Activated CD8-positive, alpha-beta memory T cell treated with anti-CD3 and anti-CD28 coated beads, Interleukin-2, amount 10 ng/mL, durations not matched to agents 7 days and 5 days (primary cell): ENCODE results near the gene RBKS. TPM values are rescaled to one million over a fixed set of nuclear protein-coding genes. Genes with fewer than 3 reads are reported as not detected.

Experiments
- ATAC-seq: fragments of 150-1000 bp; cut with Tn5 transposase; one replicate; pipeline ENCODE4 v1.10.0; 2021; ENCODE audit warnings: moderate library complexity
- CTCF ChIA-PET: fragments of 350-600 bp; sonication (Branson Sonifier 250); formaldehyde crosslinking; loops from one replicate; lab custom pipeline; 2021; ENCODE audit warnings: antibody characterized with exemption; lab: Charles Lee
- DNase-seq: peaks from one replicate; pipeline ENCODE4 v3.0.0-alpha.2; 2020
- H3K27ac Mint-ChIP-seq: one replicate; pipeline ENCODE4 v1.8.0; 2021; ENCODE audit warnings: mild to moderate bottlenecking, mixed read lengths
- H3K27me3 Mint-ChIP-seq: one replicate; pipeline ENCODE4 v1.8.0; 2021; ENCODE audit warnings: mixed read lengths
- H3K36me3 Mint-ChIP-seq: one replicate; pipeline ENCODE4 v1.8.0; 2021; ENCODE audit warnings: mild to moderate bottlenecking, mixed read lengths
- H3K4me1 Mint-ChIP-seq: one replicate; pipeline ENCODE4 v1.8.0; 2021; ENCODE audit warnings: mixed read lengths
- H3K4me3 Mint-ChIP-seq: one replicate; pipeline ENCODE4 v1.8.0; 2021; ENCODE audit warnings: mild to moderate bottlenecking, moderate library complexity, mixed read lengths
- H3K9me3 Mint-ChIP-seq: one replicate; pipeline ENCODE4 v1.8.0; 2022; ENCODE audit warnings: low read depth, mixed read lengths
- total RNA-seq, 2 experiments: library from RNA; stranded (reverse); gene quantifications; one replicate each; pipeline ENCODE4 v1.2.3, GENCODE V29; 2021

The RBKS gene
- total RNA-seq, 2 experiments from 2014 or later, result 2.6 to 3.4 TPM

- Mint-ChIP-seq H3K9me3 (no peaks in the 10 kb centered on the region), H3K4me3 (no peak overlapping the region), H3K27ac (no peak overlapping the region), H3K36me3 (peaks cover 2% of the 10 kb centered on the region), H3K4me1 (peaks cover 13% of the 10 kb centered on the region), H3K27me3 (no peaks in the 10 kb centered on the region)
- CTCF ChIA-PET, result no interaction called here
- ATAC-seq (no peak), DNase-seq (no peak)
These were observed 81.8 kb downstream of the RBKS start for GRCh38 chr2:27808418-27808817.

DNA sequence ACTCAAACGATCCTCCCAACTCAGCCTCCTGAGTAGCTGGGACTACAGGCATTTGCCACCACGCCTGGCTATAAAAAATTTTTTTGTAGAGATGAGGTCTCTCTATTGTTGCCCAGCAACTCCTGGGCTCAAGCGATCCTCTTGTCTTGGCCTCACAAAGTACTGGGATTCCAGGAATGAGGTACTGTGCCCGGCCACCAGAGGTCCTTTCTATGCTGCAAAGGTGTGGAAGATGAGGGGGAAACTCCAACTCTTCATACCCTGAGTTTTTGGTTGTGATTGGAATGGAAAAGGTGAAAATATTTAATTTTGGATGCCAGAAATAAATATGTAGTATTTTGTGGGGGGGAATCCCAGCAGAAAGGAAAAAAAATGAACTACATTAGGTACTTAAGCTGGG, 82.7 kb downstream of the RBKS start:
- Mint-ChIP-seq H3K36me3 (peaks cover 2% of the 10 kb centered on the region), H3K9me3 (no peaks in the 10 kb centered on the region), H3K4me1 (peaks cover 13% of the 10 kb centered on the region), H3K4me3 (no peak overlapping the region), H3K27me3 (no peaks in the 10 kb centered on the region), H3K27ac (no peak overlapping the region)
- DNase-seq, result no peak
- ATAC-seq, result no peak
- CTCF ChIA-PET, result interaction anchor here (0.7 to 1.0 kb wide), 2 partner anchors 50 to 645 kb away, joined by 3 read pairs; no protein-coding TSS in a partner anchor

- Mint-ChIP-seq H3K4me3 (no peak overlapping the region), H3K36me3 (no peaks in the 10 kb centered on the region), H3K9me3 (no peaks in the 10 kb centered on the region), H3K27ac (no peak overlapping the region), H3K27me3 (no peaks in the 10 kb centered on the region), H3K4me1 (peaks cover 8% of the 10 kb centered on the region)
- ATAC-seq, result no peak
- CTCF ChIA-PET, result interaction anchor here (0.7 to 1.0 kb wide), 2 partner anchors 51 to 646 kb away, joined by 3 read pairs; no protein-coding TSS in a partner anchor
- no peak for DNase-seq
These were observed 83.7 kb downstream of the RBKS start for GRCh38 chr2:27806311-27807059.

GRCh38 chr2:27805180-27805579, 85.0 kb downstream of the RBKS start:
- DNase-seq (no peak), ATAC-seq (no peak)
- CTCF ChIA-PET, result interaction anchor here (0.8 kb wide), 1 partner anchor 12 kb away, joined by 3 read pairs; no protein-coding TSS in a partner anchor
- no peaks in the 10 kb centered on the region for H3K27me3 Mint-ChIP-seq
- no peak overlapping the region for H3K27ac Mint-ChIP-seq
- no peaks in the 10 kb centered on the region for H3K9me3 Mint-ChIP-seq
- no peak overlapping the region for H3K4me3 Mint-ChIP-seq
- no peaks in the 10 kb centered on the region for H3K36me3 Mint-ChIP-seq
- peaks cover 3% of the 10 kb centered on the region for H3K4me1 Mint-ChIP-seq

GRCh38 chr2:27804146-27804545, 86.0 kb downstream of the RBKS start:
- H3K4me1 Mint-ChIP-seq, result no peaks in the 10 kb centered on the region
- CTCF ChIA-PET, result no interaction called here
- no peaks in the 10 kb centered on the region for H3K36me3 Mint-ChIP-seq
- H3K9me3 Mint-ChIP-seq, result no peaks in the 10 kb centered on the region
- no peak overlapping the region for H3K4me3 Mint-ChIP-seq
- DNase-seq, result no peak
- no peaks in the 10 kb centered on the region for H3K27me3 Mint-ChIP-seq
- no peak overlapping the region for H3K27ac Mint-ChIP-seq
- no peak for ATAC-seq

DNA sequence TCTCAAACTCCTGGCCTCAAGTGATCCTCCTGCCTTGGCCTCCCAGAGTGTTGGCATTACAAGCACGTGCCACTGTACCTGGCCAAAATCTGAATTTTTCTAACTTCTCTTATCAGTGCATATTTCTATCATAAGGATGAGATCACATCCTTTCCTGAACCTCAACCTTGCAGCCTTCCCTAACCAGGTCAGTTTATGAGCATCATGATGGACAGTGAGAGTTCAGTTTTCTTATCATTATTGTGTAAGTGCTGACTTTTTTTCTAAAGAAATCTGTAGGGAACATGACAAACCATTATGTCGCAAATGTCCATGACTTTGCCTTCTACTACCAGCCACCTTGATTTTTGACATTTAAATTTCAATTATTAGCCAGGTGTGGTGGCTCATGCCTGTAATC, 87.1 kb downstream of the RBKS start:
- DNase-seq (no peak), ATAC-seq (no peak)
- Mint-ChIP-seq H3K4me1 (no peaks in the 10 kb centered on the region), H3K9me3 (no peaks in the 10 kb centered on the region), H3K27ac (no peak overlapping the region), H3K4me3 (no peak overlapping the region), H3K27me3 (no peaks in the 10 kb centered on the region), H3K36me3 (peaks cover 1% of the 10 kb centered on the region)
- CTCF ChIA-PET, result no interaction called here

DNA sequence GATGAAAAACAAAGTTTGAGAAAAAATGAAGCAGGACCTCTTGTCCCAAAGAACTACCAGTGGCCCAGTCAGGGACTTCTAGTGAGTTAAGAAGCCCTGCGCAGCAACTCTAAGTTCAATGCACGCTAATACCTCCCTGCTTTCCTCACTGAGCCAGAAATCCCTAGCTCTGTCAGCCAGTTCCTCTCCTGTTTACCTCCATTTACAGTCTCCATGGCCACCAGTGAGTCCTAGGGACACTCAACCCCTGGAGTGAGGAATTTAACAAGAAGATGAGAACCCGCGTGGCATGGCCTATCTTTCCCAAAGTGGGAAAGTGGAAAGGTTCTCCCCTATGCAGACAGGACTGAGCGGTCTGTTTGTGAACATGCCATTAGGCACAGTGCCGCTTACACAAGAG, 87.6 kb downstream of the RBKS start:
- ATAC-seq (no peak), DNase-seq (no peak)
- no peaks in the 10 kb centered on the region for H3K4me1 Mint-ChIP-seq
- no peak overlapping the region for H3K4me3 Mint-ChIP-seq
- H3K27ac Mint-ChIP-seq, result no peak overlapping the region
- H3K9me3 Mint-ChIP-seq, result no peaks in the 10 kb centered on the region
- peaks cover 1% of the 10 kb centered on the region for H3K36me3 Mint-ChIP-seq
- CTCF ChIA-PET, result no interaction called here
- no peaks in the 10 kb centered on the region for H3K27me3 Mint-ChIP-seq

GRCh38 chr2:27800856-27801255, 89.3 kb downstream of the RBKS start:
- DNase-seq, result no peak
- no peak overlapping the region for H3K27ac Mint-ChIP-seq
- no peak for ATAC-seq
- H3K36me3 Mint-ChIP-seq, result peaks cover 1% of the 10 kb centered on the region
- H3K4me1 Mint-ChIP-seq, result no peaks in the 10 kb centered on the region
- no peaks in the 10 kb centered on the region for H3K27me3 Mint-ChIP-seq
- H3K4me3 Mint-ChIP-seq, result no peak overlapping the region
- H3K9me3 Mint-ChIP-seq, result no peaks in the 10 kb centered on the region
- CTCF ChIA-PET, result no interaction called here

DNA sequence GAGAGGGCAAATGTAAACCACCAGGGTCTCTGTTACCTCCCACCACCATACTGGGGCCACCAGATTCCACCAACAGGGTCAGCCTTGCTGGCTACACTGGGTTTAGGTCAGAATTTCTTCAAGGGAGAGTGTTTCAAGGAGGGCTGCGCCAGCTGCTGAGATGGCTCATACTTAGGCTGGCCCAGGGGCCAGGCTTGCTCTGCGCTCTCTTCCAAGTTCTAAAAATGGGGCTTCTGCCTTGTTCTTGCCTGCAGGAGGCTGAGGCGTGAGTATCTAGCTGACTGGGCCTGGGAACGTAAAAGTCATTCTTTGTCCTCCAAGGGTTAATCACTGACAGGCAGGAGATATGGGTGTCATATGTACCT, 90.6 kb downstream of the RBKS start:
- no peaks in the 10 kb centered on the region for H3K4me1 Mint-ChIP-seq
- DNase-seq (no peak), ATAC-seq (no peak)
- H3K9me3 Mint-ChIP-seq, result no peaks in the 10 kb centered on the region
- no peak overlapping the region for H3K27ac Mint-ChIP-seq
- H3K36me3 Mint-ChIP-seq, result peaks cover 1% of the 10 kb centered on the region
- CTCF ChIA-PET, result interaction anchor here (1.1 kb wide), 1 partner anchor 10 kb away, joined by 4 read pairs; no protein-coding TSS in a partner anchor
- H3K4me3 Mint-ChIP-seq, result no peak overlapping the region
- no peaks in the 10 kb centered on the region for H3K27me3 Mint-ChIP-seq

DNA sequence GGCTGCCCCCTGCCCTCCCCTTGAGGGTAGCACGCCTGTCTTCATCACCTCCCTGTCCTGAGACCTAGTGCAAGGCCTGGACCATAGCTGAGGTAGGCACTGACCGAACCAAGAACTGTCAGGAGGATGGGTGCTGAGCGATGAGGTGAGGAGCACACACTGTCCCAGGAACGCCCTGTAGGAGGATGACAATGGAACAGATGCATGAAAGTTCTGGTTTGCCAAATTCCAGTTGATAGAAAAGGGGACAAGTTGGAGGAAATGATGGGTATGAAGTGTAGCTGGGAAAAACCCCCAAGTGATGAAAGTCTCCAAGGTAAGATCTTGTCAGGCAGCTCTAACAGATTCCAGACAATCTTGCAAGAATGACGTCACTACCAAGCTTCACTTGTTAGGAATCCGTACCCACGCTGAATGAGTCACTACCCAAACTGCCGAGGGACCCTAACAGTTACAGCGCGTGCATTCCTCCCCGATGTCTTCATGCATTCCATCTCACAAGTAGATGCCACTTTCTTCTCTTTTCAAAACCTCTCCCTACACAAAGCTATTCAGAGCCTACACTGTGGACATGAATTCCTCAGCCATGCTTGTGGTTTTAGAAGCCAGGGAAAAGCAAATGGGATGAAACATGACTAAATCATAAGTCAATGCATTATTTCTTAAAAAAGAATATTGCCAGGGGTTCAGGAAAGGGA, 91.1 kb downstream of the RBKS start:
- no peak for ATAC-seq
- no peaks in the 10 kb centered on the region for H3K4me1 Mint-ChIP-seq
- no peaks in the 10 kb centered on the region for H3K27me3 Mint-ChIP-seq
- CTCF ChIA-PET, result interaction anchor here (1.1 kb wide), 1 partner anchor 11 kb away, joined by 4 read pairs; no protein-coding TSS in a partner anchor
- H3K4me3 Mint-ChIP-seq, result no peak overlapping the region
- peaks cover 1% of the 10 kb centered on the region for H3K36me3 Mint-ChIP-seq
- H3K27ac Mint-ChIP-seq, result no peak overlapping the region
- DNase-seq, result no peak
- H3K9me3 Mint-ChIP-seq, result no peaks in the 10 kb centered on the region

DNA sequence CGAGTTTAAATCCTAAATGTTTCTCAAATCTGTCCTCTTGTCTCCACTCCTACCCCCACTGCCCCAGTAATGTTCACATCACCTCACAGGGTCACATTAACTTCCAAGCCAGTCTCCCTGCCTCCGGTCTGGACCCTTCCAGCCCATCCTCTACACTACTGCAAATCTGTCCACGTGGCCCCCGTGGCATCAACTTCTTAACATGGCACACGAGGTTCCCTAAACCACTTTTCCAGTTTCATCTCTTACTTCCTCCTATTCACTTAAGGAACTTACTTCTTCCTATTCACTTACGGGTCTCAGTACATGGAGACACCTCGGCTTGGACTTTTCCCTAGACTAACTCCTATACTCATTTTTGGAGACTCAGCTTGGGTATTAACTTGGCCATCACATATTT, 91.7 kb downstream of the RBKS start:
- CTCF ChIA-PET, result interaction anchor here (1.1 kb wide), 1 partner anchor 11 kb away, joined by 4 read pairs; no protein-coding TSS in a partner anchor
- H3K27ac Mint-ChIP-seq, result no peak overlapping the region

DNA sequence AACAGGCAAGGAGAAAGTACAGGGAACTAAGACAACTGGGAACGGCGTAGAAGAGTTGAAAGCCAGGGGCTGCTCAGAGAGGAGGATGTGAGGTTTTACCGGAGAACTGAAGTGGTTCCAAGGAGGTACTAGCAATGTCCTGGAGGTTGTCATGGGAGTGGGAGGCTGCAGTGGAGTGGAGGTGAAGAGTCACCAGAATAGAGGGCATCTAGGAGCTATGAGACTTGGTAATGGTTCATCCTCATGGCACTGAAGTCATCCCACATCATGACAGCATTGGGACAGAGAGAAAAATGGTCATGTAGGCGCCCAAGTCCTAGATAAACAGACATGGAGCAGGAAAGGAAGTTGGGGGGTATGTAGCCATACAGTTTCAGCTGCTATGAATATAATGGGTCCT, 92.3 kb downstream of the RBKS start:
- CTCF ChIA-PET, result no interaction called here
- Mint-ChIP-seq H3K27ac (peak overlapping the region; percentile 2), H3K36me3 (peaks cover 3% of the 10 kb centered on the region), H3K27me3 (no peaks in the 10 kb centered on the region), H3K4me1 (no peaks in the 10 kb centered on the region), H3K4me3 (no peak overlapping the region), H3K9me3 (no peaks in the 10 kb centered on the region)
- ATAC-seq (no peak), DNase-seq (no peak)

More for the DNA sequence above, 91.7 kb downstream of the RBKS start:
- Mint-ChIP-seq H3K27me3 (no peaks in the 10 kb centered on the region), H3K36me3 (peaks cover 3% of the 10 kb centered on the region), H3K4me3 (no peak overlapping the region), H3K9me3 (no peaks in the 10 kb centered on the region), H3K4me1 (no peaks in the 10 kb centered on the region)
- DNase-seq, result no peak
- no peak for ATAC-seq

DNA sequence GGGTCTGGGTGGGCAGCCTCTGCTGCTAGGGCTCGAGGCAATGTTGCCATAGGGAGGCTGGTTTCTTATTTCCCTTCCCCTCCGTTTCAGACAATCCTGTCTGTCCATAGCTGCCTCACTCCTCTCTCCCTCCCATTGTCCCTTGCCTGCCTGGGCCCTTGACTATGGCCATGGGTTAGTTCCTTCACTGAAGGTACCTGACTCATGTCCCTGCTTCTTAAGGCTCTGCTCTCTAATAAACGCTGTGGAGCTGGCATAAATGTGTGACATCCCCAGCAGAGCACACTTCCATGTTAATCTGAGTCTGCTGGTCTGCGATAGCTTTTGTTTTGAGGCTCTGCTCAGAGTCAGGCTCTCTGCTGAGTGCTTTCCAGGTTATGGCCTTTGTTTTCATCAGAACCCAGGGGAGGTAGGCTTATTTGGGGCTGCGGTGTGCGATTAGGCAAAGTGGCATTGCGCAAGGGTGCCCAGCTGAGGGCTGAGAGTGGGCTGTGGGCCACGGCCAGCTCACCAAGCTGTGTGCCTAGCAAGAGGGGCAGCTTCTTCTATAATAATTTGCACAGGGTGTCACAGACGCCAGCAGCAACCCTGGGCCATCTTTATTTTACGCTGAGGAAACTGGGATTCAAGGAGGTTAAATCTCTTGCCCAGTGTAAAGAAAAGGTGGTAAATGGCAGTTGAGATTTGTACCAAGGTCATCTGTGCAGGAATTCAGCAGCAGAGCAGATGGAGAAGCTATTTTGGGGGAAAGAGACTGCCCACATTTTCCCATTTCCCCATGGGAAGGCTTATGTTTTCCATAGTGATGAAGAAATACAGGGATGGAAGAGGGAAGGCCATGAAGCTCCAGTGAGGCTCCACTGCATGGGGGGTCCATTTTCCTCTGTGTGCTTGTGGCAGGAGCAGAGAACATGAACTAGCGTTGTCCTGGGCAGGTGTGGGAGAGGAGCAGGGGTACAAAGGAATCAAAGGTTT, 93.1 kb downstream of the RBKS start:
- no peaks in the 10 kb centered on the region for H3K9me3 Mint-ChIP-seq
- H3K4me1 Mint-ChIP-seq, result peaks cover 5% of the 10 kb centered on the region
- no peak overlapping the region for H3K27ac Mint-ChIP-seq
- ATAC-seq (no peak), DNase-seq (no peak)
- CTCF ChIA-PET, result no interaction called here
- no peak overlapping the region for H3K4me3 Mint-ChIP-seq
- H3K27me3 Mint-ChIP-seq, result no peaks in the 10 kb centered on the region
- H3K36me3 Mint-ChIP-seq, result peaks cover 3% of the 10 kb centered on the region
